Kidney glomerular epithelial cell (primary cell): ENCODE data around the gene EXOC2.
"Not testable (repeated sequence)": the region's sequence is repeated elsewhere in the genome, so short reads cannot be mapped to it uniquely, and the experiment has no call there.

Source experiments
- DNase-seq: peaks from one replicate; lab custom pipeline; 2025; lab: John Stamatoyannopoulos, UW

EXOC2 gene

GRCh38 chr6:635233-635632 lies 57.7 kb downstream of the EXOC2 start:
- no peak for DNase-seq

GRCh38 chr6:633611-634010 lies 59.3 kb downstream of the EXOC2 start:
- no peak for DNase-seq

GRCh38 chr6:628766-629165 lies 64.2 kb downstream of the EXOC2 start:
- no peak for DNase-seq

DNA sequence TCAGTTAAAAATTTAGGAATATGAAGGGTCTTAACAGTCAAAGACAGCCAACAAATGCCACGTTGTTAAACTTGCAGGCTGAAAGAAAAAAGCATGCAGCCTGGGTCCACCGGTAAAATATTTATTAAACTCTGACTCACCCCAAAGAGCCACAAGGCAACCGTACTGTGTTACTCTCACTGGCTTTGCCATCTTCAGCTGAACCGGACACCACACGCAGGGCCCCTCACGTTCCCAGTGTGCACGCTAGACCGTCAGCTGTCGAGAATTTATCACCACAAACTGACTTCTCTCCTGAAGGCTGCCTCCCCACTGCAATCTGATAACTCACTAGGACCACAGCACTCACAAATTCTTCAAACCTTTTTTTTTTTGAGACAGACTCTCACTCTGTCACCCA lies 66.7 kb downstream of the EXOC2 start:
- no peak for DNase-seq

- no peak for DNase-seq
These were observed 68.0 kb downstream of the EXOC2 start for GRCh38 chr6:624979-625378.

- DNase-seq, result no peak
These were observed 70.5 kb downstream of the EXOC2 start for GRCh38 chr6:622462-622861.

- no peak for DNase-seq
These were observed 71.0 kb downstream of the EXOC2 start for GRCh38 chr6:621931-622330.

GRCh38 chr6:620950-621349 lies 72.0 kb downstream of the EXOC2 start:
- no peak for DNase-seq

DNA sequence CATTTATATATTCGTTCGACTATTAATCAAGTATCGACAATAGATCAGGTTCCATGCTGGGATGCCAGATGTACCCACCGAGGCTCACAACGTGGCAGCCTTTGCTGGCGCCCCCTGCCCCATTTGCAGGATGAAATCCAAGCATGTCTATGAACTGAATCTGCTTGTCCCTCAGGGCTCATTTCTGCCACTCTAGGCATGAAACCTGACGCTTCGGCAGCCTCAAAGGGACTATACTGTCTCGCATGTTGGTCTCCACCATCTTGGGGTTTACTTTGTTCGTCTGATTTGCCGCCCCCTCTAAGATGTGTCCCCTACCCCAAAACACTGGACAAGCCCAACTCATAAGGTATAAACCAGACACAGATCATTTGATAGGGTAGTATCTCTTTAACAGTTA lies 72.8 kb downstream of the EXOC2 start:
- DNase-seq, result no peak

DNA sequence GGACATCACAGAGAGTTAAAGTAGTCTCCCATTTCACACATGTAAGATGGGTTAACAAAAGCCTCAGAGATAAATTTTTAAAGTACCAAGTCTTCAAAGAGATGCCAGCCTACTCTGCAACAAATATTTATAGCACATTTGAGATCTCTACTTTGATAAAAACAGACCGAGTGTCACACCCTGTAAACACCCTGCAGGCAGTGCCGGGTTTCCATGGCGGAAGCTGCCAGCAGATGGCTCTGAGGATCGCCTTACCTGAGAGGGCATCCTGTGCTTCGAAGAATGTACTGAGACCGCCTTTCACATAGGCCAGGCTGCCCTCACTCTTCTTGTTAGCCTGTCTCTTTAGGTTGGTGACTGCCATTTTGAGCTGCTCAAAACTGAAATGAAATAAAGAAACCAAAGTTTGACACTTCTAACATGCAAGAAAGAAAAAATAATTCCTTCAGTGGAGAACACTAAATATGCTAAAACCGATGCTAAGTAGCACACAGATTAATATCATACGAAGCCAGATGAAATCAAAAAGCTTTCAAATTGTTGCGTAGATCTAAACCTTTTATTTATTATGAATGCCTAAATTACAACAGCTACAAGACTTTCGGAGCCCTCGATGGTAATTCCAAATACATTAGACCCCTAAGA lies 75.4 kb downstream of the EXOC2 start:
- DNase-seq, result no peak

GRCh38 chr6:613981-614380 lies 79.0 kb downstream of the EXOC2 start:
- no peak for DNase-seq

GRCh38 chr6:611928-612327 lies 81.0 kb downstream of the EXOC2 start:
- no peak for DNase-seq

DNA sequence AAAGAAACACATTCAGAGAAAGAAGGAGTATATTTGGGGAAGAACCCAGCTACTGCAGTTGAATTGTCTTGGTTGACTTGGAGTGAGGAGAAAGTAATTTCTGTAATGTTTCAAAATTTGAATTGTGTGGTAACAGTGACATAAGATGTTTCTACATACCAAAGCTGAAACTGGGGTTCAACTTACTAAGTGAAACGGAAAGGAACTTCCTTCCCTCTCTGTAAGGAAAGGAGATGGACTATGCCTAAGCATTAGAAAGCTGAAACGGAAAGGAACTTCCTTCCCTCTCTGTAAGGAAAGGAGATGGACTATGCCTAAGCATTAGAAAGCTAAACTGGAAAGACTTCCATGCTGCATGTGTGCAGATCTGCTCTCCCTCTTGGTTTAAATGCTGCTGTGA lies 82.1 kb downstream of the EXOC2 start:
- no peak for DNase-seq

DNA sequence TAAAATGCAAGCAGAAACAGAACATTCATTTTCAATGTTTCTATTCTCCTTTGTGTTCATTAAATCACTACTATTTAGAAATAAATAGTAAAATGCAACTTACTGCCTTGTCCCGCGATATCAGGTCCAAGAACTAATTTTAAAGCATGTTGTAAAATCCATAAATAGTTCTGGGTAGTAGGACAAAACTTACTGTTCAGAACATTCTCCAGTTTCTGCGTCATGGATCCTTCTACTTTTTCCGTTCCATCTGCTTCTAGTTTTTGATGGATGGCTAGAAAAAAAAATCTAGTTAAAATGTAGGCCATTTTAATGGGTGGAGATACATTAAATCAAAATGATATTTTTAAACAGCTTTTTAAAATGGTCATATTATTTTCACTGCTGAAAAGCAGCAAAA lies 83.0 kb downstream of the EXOC2 start:
- DNase-seq, result no peak

- no peak for DNase-seq
These were observed 86.0 kb downstream of the EXOC2 start for GRCh38 chr6:606829-607379.

- not testable (repeated sequence) for DNase-seq
These were observed 87.0 kb downstream of the EXOC2 start for GRCh38 chr6:605895-606294.

DNA sequence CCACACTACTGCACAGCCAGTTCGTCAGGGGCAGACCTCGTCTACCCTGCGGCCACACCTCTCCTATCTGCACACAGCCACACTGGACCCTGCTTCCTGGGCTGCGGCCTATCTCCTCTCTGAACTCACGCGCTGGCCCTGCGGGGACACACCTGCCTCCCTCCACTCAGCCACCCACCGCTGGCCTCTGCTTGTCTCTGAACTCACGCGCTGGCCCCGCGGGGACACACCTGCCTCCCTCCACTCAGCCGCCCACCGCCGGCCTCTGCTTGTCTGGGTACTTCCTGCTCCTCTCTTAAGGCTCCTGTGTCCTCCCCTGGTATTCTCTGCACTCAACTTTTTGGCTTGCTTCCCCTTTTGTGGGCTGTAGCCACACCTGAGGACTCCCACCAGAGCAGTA lies 88.4 kb downstream of the EXOC2 start:
- no peak for DNase-seq

DNA sequence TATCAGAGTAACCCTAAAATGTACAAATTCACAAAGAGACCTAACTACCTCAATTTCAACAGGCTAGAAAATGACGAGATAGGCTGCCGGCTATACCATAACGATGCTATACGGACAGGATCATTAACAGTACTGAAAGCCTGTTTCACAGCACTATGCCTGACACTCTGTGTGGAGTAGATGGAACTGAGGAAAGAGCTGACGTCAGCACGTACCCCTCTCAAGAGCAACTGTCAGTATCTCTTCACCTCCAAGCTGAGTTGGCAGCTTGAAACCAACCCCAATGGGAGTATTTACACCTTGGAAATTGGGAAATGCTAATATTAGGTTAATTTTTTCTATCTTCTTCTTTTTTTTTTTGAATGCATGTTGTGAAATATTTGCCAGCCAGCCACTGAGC lies 89.7 kb downstream of the EXOC2 start:
- no peak for DNase-seq

GRCh38 chr6:599576-600448 lies 93.1 kb downstream of the EXOC2 start:
- no peak for DNase-seq

GRCh38 chr6:593907-594212 lies 99.1 kb downstream of the EXOC2 start:
- DNase-seq, result no peak

- DNase-seq, result peak; percentile 68
These were observed 99.6 kb downstream of the EXOC2 start for GRCh38 chr6:593139-593906.

GRCh38 chr6:589090-589489 lies 103.8 kb downstream of the EXOC2 start:
- no peak for DNase-seq

DNA sequence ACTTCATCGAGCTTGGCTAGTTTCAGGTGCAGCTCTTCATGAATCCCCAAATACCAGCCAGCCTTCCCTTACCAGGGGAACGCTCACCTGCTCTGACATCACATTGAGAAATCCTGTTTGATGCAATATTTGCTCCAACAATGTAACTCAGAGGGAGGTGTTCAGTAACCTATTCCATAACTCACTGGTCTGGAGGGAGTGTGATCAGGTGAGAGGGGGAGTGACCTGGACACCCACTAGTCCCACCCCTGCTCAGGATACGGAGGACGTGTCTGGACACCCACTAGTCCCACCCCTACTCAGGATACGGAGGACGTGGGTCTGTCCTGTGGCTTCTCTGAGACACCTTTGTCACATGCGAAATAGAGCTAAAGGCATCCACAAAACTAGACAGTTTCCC lies 106.4 kb downstream of the EXOC2 start:
- no peak for DNase-seq
